HG02970 (cell line): ENCODE results near the gene PLEKHA7.
"Not testable (repeated sequence)": the region's sequence is repeated elsewhere in the genome, so short reads cannot be mapped to it uniquely, and the experiment has no call there.

Experiments
- ATAC-seq: cut with Tn5 transposase; IDR thresholded peaks from one replicate; pipeline ENCODE4 v1.9.1; 2021; ENCODE audit warnings: mild to moderate bottlenecking, moderate library complexity, moderate number of reproducible peaks; ENCODE audit not compliant: unreplicated experiment, low FRiP score

Gene PLEKHA7

DNA sequence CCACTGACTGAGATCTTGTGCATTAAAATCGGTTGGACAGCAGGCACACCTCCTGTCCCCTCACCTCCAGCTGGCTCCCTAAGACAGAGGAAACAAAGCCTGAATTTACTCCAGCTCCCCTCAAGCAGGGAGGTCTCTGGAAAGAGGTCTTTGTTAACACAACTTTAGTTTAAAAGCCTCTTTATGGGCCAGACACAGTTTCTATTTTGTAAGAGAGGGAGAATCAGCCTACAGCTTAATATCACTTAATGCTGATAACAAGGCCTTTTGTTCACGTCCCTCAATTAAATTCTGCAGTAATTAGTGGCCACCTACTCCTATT lies 36.3 kb downstream of the PLEKHA7 start:
- no peak for ATAC-seq

DNA sequence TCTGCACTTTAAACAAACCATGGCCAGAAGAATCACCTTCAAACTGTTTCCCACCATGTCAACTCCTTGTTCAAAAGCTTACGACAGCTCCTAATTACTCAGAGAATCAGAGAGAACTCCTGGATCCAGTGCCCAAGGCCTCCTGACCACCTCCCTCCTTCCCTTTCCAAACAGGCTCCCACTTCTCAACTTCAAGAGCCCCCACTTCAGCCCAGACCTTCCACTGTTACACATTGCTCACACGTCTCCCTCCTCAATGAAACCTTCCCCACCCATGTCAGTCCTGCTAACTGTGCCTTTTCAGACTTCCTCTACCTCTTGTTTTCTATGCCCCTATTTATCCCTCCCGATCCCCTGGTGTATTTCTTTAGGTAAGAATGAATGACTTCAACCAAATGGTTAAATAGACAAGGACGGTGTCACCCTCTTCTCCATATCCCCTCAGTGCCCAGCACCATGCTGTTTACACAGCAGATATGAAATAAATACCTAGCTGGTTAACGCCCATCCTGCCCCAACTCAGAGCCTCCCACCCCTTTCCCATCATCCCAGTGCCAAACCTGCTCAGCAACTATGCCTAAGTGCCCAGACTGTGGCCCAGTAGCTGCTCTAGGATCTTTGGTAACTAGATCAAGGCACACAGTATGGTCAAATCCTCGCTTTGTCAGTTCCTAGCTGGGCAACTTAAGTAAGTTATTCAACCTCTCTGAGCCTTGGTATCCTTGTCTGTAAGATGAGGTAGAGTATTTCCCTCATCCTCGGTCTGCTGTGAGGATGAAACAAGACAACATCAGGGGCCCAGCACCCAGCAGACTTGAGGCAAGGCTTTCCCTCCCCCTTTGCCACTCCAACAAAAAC lies 36.8 kb downstream of the PLEKHA7 start:
- ATAC-seq, result no peak

DNA sequence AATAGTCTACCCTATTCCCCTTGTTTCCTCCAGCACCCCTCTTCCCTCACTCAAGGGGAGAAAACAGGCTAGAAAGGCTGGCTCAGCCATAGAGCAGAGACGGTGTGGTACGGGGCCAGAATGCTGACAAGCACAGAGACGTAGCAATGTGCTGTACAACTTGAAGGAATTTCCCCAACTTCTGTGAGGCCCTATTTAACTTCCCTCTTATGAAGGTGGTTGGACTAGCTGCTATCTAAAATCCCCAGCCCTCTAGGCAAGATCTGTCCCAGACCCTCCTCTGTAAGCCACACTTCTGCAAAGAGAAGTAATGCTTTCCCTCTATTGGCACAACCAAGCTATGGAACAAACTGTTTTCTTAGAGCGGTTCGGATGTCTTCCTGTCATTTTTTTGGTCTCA lies 37.8 kb downstream of the PLEKHA7 start:
- ATAC-seq, result no peak

DNA sequence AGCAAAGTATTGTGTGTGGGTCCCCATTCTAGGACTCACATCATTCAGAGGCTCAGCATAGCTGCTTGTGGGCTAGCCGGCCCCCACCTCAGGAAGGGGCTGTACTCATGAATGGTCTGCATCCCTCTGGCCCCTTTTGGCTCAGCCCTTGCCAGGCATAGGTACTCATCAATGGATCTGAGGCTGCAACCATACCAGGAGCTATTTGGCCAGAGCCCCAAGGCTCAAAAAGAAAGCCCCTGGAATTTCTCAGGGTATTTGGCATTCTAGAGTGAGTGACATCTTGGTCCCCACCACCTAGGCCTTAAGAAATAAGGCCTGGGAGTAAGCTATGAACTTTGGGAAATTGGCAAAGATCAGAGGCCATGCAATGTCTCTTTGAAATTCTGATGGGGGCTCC lies 38.3 kb downstream of the PLEKHA7 start:
- ATAC-seq, result no peak

DNA sequence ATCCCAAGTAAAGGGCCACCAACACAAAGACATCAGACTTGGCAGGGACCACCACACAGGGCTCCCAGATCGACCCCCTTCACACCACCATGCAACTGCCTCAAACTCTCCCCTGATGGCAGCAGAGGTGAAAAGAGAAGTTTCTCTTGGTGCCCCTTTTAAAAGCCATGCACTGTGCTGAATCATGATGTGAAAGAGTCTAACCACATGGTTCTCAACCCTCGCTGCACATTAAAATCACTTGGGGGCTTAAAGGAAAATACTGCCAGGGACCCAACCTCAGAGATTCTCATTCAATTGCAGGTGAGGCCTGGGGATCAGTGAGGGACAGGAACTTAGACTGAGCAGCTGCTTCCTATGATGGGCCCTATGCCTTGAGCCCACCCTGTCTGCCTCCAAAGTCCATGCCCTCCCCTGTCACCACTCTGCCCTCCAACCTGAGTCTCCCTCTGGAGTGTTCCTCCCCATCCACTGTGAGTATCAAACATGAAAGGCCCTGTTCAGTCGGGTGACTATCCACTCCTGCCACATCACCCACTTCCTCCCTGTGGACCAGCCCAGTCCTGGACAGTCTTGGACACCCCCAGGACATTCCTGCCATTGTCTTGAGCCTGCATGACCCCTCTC lies 40.8 kb downstream of the PLEKHA7 start:
- no peak for ATAC-seq

DNA sequence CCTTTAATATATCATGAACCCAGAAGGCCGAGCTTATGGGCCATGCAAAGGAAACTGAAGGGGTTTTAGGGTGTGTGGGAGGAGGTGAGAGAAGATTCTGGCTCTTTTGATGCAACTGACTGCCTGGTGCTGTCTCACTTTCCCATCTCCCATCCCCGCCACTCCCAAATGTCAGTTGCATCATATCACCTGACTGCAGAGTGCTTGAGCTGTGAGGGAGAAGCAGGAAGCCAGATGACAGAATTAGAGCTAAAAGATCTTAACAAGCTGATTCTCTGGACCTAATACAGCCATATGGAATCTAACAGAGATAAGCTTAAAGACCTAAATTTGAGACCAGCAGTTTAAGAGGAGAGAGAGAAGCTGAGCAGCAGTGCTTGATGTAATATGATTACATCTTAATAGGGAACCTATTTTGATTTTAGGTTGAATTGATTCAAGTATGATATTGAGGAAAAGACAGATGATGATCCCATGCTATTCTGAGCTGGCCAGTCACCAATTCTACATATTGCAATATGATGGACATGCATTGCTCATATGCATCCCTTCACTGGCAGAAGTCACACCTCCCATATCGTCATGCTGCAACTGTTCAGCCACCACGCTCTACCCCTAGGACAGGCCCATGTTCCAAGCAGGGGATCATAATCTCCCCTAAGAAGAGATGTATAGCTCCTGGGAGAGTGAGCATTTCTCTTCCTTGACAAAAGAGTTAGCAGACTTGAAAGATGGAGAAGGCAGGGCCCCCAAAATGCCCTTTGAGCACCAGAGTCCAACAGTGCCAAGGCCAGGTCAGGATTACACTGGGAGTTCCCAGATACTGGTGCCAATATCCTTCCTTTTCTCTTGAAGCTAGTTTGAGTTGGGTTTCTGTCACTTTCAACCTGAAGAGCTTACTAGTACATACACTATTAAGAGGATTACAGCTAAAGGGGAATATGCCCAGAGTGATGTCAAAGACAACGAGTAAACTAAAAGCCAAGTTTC lies 44.9 kb downstream of the PLEKHA7 start:
- ATAC-seq, result no peak

DNA sequence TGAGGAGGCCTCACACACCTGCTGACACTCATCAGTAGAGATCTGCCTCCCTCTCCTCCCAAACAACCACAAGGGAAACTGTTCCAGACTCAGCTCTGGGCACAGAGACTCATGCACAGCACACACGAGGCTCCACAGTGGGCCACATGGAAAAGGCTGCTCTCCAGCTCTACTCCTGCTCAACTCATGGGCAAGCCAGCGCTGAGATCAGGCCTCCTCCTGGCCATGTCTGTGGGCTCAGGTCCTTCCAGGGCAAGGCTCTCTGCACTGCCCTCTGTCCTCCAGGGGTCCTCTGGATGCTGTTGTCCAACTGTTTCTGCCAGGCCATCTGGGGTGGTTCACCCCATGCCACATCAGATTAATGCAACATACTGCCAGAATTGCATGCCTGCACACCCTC lies 46.0 kb downstream of the PLEKHA7 start:
- ATAC-seq, result no peak

DNA sequence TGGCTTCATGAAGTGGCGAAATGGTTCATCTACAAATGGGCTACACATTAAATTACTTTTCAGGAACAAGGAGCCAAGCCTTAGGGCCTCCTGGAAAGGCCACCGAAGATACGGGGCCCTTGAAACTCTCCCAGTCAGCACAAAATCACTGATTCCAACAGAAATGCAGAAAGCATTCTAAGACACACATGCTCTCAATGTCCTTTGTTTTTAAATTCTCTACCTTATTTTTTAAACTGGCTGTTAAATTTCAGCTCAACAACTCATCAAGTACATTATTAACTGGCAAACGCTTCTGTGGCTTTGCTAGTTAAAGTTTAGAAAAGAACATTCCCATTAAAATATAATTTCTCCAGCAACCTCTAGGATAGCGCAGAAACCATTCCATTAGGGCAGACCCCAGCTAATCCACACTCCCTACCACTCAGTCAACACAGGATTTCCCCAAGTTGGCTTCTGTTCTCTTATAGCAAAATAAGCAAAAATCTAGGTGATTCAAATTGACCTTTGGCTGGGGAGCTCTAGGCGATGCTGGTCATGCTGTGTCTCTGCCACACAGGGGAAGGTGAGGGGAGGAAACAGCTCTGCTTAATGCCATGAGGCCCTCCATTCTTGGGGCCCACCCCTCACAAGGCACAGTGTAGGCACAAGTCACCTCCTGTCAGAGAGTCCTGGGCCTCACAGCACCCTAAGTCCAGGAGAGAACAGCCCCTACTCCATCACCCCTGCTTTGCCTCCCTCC lies 47.1 kb downstream of the PLEKHA7 start:
- ATAC-seq, result no peak

DNA sequence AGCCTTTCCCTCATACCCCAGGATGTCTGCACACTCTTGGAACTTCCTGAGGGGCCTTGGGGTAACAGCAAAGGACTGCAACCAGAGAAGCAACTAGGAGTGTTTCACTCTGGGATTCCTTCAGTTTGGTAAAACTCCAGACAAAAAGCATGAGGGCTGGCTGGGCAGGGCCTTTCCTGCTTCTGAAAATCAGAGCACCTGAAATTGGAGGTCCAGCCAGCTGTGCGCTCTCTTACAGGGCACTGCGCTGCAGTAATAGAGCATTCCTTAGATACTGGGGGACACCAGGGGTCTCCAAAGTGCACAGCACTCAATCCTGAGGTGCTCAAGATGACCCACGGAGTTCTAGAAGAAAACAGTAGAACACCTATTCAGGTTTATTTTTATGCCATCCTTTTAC lies 49.7 kb downstream of the PLEKHA7 start:
- no peak for ATAC-seq

DNA sequence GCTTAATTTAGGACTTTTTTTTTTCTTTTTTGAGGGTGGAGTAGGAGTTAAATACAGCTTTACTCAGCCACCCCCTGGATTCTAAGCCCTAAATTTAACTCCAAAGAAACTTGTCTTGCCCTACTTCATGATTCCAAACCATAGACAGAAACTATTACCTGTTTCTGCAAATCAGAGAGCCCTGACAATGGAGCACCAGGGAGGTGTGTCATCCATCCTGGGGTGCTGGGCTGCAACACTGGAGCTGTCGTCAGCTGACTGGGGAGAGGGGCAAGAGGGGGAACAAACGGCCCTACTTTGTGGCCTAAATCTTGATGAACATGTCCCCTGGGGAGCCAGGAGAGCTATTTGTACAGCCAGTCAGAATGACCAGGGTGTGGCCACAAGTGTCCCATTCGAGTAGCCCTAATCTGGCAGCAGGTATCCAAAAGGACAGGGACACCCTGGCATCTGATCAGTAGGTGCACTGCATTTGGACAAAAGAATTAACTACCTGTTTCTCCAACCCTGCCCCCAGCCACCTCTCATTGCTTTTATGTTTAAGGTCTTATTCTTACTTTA lies 50.8 kb downstream of the PLEKHA7 start:
- ATAC-seq, result no peak

DNA sequence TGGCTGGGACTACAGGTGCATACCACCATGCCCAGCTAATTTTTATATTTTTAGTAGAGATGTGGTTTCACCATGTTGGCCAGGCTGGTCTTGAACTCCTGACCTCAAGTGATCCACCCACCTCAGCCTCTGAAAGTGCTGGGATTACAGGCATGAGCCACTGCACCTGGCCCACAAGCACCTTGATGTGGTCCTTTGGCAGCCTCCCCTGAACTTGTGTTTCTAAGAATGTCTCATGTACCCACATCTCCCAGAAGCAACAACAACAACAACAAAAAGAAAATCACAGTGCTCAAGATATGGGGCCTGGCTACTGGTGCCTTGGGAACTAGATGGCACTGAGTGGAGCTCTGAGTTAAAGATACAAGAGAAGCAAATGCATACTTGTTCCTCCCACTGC lies 51.6 kb downstream of the PLEKHA7 start:
- not testable (repeated sequence) for ATAC-seq

DNA sequence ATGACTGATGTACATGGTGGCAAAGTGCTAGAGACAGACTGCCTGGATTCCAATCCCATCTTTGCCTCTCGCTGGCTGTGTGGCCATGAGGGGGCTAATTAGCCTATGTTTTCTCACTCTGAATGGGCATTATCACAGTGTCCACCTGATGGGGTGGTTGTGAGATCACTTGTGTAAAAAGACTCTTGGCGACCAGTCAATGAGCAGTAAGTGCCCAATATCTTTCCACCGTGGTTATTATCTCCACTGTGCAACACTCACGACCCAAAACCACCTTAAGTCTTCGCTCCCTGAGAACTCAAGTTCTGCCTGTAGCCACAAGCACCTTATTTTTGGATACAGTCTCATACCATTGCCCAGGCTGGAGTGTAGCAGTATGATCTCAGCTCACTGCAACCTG lies 52.1 kb downstream of the PLEKHA7 start:
- no peak for ATAC-seq

DNA sequence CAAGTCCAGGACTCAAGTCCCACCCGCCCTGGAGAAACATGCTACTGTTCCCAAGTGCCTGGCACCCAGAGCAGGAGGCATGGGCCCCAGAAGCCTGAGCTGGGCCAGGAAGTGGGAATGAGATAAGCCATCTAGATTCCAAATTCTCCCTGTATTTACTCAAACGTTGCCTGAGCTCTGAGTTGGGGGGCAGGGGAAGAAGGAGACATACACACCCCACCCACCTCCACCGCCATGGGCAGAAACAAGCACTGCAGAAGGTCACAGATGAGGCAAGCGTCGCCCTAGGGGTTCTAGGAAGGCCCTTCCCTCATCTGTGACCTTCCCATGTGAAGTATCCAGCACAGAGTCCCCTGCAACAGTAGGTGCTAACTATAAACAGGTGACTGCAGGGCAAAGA lies 54.0 kb downstream of the PLEKHA7 start:
- ATAC-seq, result no peak

DNA sequence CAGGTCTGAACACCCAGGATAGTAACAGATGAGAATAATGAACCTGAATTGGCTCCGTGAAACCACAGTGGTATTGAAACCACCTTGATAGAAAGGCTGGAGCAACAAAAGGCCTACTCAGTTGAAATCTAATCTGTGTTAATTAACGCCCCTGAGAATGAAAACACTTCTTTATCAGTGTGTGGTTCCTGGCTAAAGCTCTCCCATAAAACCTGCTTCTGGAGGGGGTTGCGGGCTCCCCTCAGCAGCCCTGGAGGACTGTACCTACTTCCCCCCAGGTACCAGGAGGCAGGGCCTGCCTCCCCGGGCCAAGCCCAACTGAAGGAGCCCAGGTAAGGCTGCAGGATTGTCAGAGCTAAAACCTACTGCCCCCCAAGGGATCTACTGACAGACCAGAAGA lies 54.6 kb downstream of the PLEKHA7 start:
- no peak for ATAC-seq

DNA sequence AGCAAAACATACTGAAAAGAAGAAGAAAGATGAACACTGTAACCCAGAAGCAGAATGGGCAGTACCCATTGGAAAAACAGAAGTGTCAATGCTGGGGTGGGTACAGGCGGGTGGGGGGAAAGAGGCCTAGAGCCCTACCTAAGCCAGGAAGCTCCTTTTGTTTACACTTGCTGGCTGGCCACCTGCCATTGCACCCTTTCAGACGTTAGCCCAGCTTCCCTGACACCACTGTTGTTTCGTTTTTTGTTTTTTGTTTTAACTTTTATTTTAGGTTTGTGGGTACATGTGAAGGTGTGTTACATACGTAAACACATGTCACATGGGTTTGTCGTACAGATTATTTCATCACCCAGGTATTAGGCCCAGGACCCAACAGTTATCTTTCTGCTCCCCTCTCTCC lies 55.4 kb downstream of the PLEKHA7 start:
- ATAC-seq, result no peak

DNA sequence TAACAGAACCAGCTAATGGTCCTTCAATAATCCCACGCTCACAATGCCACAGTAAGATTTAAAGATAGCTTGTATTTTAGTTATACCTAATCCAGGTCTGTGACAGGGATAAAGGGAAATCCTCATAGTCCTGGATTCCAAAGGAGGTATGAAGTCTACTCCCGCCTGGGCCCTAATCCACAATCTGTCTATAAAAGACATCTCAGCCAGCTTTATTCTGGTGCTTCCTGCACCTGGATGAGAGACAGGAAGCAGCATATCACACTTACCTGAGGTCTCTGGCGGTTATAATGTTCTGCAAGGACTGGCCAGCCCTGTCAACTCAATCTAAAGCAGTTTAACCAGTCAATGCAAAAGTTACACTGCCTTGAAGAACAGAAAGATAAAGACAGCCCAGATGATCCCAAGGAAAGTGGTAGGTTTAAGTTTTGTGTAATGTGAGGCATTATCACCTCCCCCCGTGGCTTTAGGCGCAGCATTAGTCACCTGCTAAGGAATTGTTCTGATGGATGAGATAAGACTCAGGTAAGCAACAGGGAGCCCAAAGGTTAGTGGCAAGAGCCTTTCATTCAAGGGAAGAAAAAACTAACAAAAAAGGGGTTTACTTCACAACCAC lies 57.6 kb downstream of the PLEKHA7 start:
- no peak for ATAC-seq

DNA sequence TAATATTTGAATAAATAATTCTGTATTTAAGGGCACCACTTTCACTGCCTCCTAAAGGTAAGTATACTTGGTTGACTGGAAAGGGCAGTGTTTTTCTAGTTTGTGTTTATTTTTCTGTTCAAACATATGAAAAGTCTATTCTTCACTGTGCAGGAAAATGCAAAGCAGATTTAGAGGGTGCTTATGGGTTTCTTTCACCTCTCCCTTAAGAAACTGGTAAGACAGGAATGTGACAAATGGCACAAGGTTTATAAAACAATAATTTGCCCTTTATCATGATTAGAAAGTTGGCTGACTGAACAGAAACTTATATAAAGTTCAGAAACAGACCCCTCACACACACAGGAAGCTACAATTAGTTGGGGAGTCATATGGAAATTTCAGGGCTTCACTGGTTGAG lies 60.6 kb downstream of the PLEKHA7 start:
- no peak for ATAC-seq

DNA sequence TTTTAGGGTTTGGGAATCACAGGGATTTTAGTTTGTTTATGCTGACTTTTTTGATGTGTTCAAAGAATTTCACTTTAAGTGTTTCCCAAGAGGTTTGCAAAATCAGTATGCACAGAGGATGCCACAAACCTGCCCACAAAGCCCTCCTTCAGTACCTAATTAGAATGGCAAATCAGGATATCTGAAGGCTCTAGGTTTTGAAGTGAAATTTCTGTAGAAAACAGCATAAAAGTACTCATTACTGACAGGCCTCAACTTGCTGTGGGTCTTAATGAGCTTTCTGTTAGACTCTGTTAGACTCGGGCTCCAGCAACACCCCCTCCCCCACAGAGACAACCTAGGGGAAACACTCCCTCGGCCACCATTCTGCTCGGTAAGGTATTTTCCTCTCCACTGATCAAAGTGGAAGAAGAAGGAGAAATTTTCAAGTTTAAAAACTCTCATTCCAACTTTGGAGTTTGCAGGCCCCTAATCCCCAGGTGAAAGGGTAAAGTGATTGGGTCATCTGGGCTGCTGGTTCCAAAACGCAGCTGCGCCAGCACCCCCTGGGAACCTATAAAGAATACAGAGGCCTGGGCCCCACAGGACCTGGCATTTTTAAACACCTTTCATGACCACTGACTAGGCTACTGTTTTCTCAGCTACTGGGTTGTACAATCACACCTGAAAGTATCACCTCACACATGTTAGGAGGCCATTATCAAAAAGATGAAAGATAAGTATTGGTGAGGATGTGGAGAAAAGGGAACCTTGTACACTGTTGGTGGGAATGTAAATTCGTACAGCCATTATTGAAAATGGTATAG lies 67.5 kb downstream of the PLEKHA7 start:
- no peak for ATAC-seq
